Liver (tissue), 9 donors: Measurements from ENCODE around the gene HUWE1. TPM values are rescaled to one million over a fixed set of nuclear protein-coding genes. Genes with fewer than 3 reads are reported as not detected.

Source experiments
- DNase-seq: peaks from one replicate; pipeline ENCODE4 v3.0.0-alpha.2; 2017; ENCODE audit warnings: low spot score
- H3K27ac ChIP-seq, 2 donors: one replicate each; pipeline ENCODE4 v1.7.0; 2013; ENCODE audit warnings: inconsistent platforms in 2 of 2, low read length in 2 of 2, control low read depth in 1 of 2, low read depth in 1 of 2, mild to moderate bottlenecking in 1 of 2
- H3K27me3 ChIP-seq, 4 donors: one replicate each; pipeline versions ENCODE4 v1.6.1 to v1.7.0; 2013; ENCODE audit warnings: low read length in 3 of 4, inconsistent platforms in 1 of 4, mild to moderate bottlenecking in 1 of 4, moderate library complexity in 1 of 4; ENCODE audit not compliant: control insufficient read depth in 4 of 4, insufficient read depth in 4 of 4
- H3K36me3 ChIP-seq, 4 donors: one replicate each; pipeline versions ENCODE4 v1.6.1 to v1.7.0; 2013; ENCODE audit warnings: low read length in 3 of 4, mild to moderate bottlenecking in 3 of 4, low read depth in 1 of 4, moderate library complexity in 1 of 4; ENCODE audit not compliant: control insufficient read depth in 4 of 4, insufficient read depth in 3 of 4
- H3K4me1 ChIP-seq, 4 donors: one replicate each; pipeline versions ENCODE4 v1.6.1 to v1.7.0; 2013; ENCODE audit warnings: low read length in 3 of 4, mild to moderate bottlenecking in 3 of 4, moderate library complexity in 1 of 4; ENCODE audit not compliant: control insufficient read depth in 4 of 4, insufficient read depth in 4 of 4
- H3K4me3 ChIP-seq, 3 donors: one replicate each; pipeline versions ENCODE4 v1.6.1 to v1.7.0; 2013; ENCODE audit warnings: low read length in 3 of 3, control low read depth in 1 of 3, low read depth in 1 of 3, mild to moderate bottlenecking in 1 of 3
- H3K9ac ChIP-seq, 2 donors: one replicate each; pipeline ENCODE4 v1.7.0; 2013; ENCODE audit warnings: low read length in 2 of 2, mild to moderate bottlenecking in 2 of 2, moderate library complexity in 2 of 2, control low read depth in 1 of 2, low read depth in 1 of 2
- H3K9me3 ChIP-seq, 4 donors: one replicate each; pipeline versions ENCODE4 v1.6.1 to v1.7.0; 2013; ENCODE audit warnings: low read length in 3 of 4; ENCODE audit not compliant: control insufficient read depth in 4 of 4
- FOXA1 ChIP-seq: IDR thresholded peaks from 2 replicates; pipeline ENCODE4 v1.6.1; 2016; ENCODE audit warnings: antibody characterized with exemption
- FOXA2 ChIP-seq: IDR thresholded peaks from 2 replicates; pipeline ENCODE4 v1.6.1; 2016; ENCODE audit warnings: antibody characterized with exemption
- GABPA ChIP-seq, 2 donors: IDR thresholded peaks in 1 of 2; conservative IDR thresholded peaks in 1 of 2; 2 replicates each; pipeline ENCODE4 v1.6.1; 2016; ENCODE audit warnings: antibody characterized with exemption in 2 of 2, mild to moderate bottlenecking in 1 of 2, moderate library complexity in 1 of 2
- HNF4A ChIP-seq, 2 donors: conservative IDR thresholded peaks; 2 replicates each; pipeline ENCODE4 v1.6.1; 2016; ENCODE audit warnings: antibody characterized with exemption in 2 of 2, mild to moderate bottlenecking in 2 of 2
- HNF4G ChIP-seq: IDR thresholded peaks from 2 replicates; pipeline ENCODE4 v1.6.1; 2016; ENCODE audit warnings: antibody characterized with exemption
- JUND ChIP-seq, 2 donors: IDR thresholded peaks; 2 replicates each; pipeline ENCODE4 v1.6.1; 2016; ENCODE audit warnings: antibody characterized with exemption in 2 of 2
- NR2F2 ChIP-seq: IDR thresholded peaks from 2 replicates; pipeline ENCODE4 v1.6.1; 2016; ENCODE audit warnings: antibody characterized with exemption
- RAD21 ChIP-seq, 2 donors: IDR thresholded peaks; 2 replicates each; pipeline ENCODE4 v1.6.1; 2016; ENCODE audit warnings: antibody characterized with exemption in 2 of 2, mild to moderate bottlenecking in 2 of 2
- RXRA ChIP-seq, 2 donors: IDR thresholded peaks; 2 replicates each; pipeline ENCODE4 v1.6.1; 2017 to 2018; ENCODE audit warnings: antibody characterized with exemption in 2 of 2, mild to moderate bottlenecking in 1 of 2
- SP1 ChIP-seq: IDR thresholded peaks from 2 replicates; pipeline ENCODE4 v1.6.1; 2018; ENCODE audit warnings: antibody characterized with exemption, mild to moderate bottlenecking
- TAF1 ChIP-seq: conservative IDR thresholded peaks from 2 replicates; pipeline ENCODE4 v1.6.1; 2016; ENCODE audit warnings: antibody characterized with exemption, mild to moderate bottlenecking
- YY1 ChIP-seq: IDR thresholded peaks from 2 replicates; pipeline ENCODE4 v1.6.1; 2016; ENCODE audit warnings: antibody characterized with exemption, mild to moderate bottlenecking
- WGBS: extraction: QIAGEN DNeasy Blood & Tissue Kit; methylation state at CpG from one replicate; pipeline ENCODE4 v1.1.7; 2013; 5-methylcytosine and 5-hydroxymethylcytosine counted together
- polyA plus RNA-seq, 2 donors: library from polyadenylated mRNA; stranded (reverse) in 1 of 2; unstranded in 1 of 2; fragments of 200-250 nt in 1 of 2; fragments of >200 nt in 1 of 2; fragmentation: Nextera tagmentation in 1 of 2; extraction: Ambion mirVana in 1 of 2; gene quantifications; one replicate each; pipeline versions ENCODE4 v1.2.1 to v1.2.3, GENCODE V29; 2013 to 2015
- total RNA-seq, 2 donors: library from RNA; depleted of rRNA; stranded (reverse); fragments of >200 nt; gene quantifications; one replicate each; pipeline ENCODE4 v1.2.3, GENCODE V29; 2014
- TF ChIP-seq, protein P1 (sequence below): IDR thresholded peaks from 2 replicates; pipeline ENCODE4 v1.6.1; 2016; ENCODE audit warnings: antibody characterized with exemption, mild to moderate bottlenecking
- TF ChIP-seq, protein P2 (sequence below): fragments of 150-350 bp; IDR thresholded peaks from 2 replicates; pipeline ENCODE4 v1.5.1; 2017; ENCODE audit warnings: improper control_type of control experiment, low read depth, low read length; ENCODE audit not compliant: missing input control
- TF ChIP-seq, protein P3 (sequence below): IDR thresholded peaks from 2 replicates; pipeline ENCODE4 v1.6.1; 2016; ENCODE audit warnings: antibody characterized with exemption
- TF ChIP-seq, protein P4 (sequence below): IDR thresholded peaks from 2 replicates; pipeline ENCODE4 v1.6.1; 2016; ENCODE audit warnings: antibody characterized with exemption
- TF ChIP-seq, protein P5 (sequence below): IDR thresholded peaks from 2 replicates; pipeline ENCODE4 v1.6.1; 2016; ENCODE audit warnings: antibody characterized with exemption
- donor health status: healthy.
- donor health status: healthy.
- donor health status: healthy.
- donor health status: healthy.
- donor health status: healthy.

The HUWE1 gene
- total and polyA plus RNA-seq, 4 donors: 20.2 to 75.8 (median 37.7) TPM

DNA sequence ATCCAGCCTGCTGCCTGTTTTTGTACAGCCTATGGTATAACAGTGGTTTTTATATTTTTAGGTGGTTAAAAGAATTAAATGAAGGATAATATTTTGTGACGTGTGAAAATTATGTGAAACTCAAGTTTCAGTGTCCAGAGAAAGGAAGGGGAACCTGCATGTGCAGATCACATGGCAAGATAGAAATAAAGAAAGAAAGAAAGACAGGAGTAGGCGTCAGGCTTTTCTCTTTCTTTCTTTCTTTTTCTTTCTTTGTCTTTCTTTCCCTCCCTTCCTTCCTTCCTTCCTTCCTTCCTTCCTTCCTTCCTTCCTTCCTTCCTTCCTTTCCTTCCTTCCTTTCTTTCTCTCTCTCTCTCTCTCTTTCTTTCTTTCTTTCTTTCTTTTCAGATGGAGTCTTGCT is 42.0 kb upstream of the HUWE1 start:
- TF ChIP-seq, protein P1, sequence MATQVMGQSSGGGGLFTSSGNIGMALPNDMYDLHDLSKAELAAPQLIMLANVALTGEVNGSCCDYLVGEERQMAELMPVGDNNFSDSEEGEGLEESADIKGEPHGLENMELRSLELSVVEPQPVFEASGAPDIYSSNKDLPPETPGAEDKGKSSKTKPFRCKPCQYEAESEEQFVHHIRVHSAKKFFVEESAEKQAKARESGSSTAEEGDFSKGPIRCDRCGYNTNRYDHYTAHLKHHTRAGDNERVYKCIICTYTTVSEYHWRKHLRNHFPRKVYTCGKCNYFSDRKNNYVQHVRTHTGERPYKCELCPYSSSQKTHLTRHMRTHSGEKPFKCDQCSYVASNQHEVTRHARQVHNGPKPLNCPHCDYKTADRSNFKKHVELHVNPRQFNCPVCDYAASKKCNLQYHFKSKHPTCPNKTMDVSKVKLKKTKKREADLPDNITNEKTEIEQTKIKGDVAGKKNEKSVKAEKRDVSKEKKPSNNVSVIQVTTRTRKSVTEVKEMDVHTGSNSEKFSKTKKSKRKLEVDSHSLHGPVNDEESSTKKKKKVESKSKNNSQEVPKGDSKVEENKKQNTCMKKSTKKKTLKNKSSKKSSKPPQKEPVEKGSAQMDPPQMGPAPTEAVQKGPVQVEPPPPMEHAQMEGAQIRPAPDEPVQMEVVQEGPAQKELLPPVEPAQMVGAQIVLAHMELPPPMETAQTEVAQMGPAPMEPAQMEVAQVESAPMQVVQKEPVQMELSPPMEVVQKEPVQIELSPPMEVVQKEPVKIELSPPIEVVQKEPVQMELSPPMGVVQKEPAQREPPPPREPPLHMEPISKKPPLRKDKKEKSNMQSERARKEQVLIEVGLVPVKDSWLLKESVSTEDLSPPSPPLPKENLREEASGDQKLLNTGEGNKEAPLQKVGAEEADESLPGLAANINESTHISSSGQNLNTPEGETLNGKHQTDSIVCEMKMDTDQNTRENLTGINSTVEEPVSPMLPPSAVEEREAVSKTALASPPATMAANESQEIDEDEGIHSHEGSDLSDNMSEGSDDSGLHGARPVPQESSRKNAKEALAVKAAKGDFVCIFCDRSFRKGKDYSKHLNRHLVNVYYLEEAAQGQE: no peak
- TF ChIP-seq NR2F2: no peak
- TF ChIP-seq FOXA2: no peak
- no peak for TF ChIP-seq HNF4G
- TF ChIP-seq RXRA (IDR thresholded peaks at IDR 0.05): no peak
- TF ChIP-seq FOXA1: no peak
- TF ChIP-seq HNF4A (conservative IDR thresholded peaks at IDR 0.05): no peak
- TF ChIP-seq YY1: no peak
- TF ChIP-seq, protein P2, sequence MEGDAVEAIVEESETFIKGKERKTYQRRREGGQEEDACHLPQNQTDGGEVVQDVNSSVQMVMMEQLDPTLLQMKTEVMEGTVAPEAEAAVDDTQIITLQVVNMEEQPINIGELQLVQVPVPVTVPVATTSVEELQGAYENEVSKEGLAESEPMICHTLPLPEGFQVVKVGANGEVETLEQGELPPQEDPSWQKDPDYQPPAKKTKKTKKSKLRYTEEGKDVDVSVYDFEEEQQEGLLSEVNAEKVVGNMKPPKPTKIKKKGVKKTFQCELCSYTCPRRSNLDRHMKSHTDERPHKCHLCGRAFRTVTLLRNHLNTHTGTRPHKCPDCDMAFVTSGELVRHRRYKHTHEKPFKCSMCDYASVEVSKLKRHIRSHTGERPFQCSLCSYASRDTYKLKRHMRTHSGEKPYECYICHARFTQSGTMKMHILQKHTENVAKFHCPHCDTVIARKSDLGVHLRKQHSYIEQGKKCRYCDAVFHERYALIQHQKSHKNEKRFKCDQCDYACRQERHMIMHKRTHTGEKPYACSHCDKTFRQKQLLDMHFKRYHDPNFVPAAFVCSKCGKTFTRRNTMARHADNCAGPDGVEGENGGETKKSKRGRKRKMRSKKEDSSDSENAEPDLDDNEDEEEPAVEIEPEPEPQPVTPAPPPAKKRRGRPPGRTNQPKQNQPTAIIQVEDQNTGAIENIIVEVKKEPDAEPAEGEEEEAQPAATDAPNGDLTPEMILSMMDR: no peak
- TF ChIP-seq, protein P3, sequence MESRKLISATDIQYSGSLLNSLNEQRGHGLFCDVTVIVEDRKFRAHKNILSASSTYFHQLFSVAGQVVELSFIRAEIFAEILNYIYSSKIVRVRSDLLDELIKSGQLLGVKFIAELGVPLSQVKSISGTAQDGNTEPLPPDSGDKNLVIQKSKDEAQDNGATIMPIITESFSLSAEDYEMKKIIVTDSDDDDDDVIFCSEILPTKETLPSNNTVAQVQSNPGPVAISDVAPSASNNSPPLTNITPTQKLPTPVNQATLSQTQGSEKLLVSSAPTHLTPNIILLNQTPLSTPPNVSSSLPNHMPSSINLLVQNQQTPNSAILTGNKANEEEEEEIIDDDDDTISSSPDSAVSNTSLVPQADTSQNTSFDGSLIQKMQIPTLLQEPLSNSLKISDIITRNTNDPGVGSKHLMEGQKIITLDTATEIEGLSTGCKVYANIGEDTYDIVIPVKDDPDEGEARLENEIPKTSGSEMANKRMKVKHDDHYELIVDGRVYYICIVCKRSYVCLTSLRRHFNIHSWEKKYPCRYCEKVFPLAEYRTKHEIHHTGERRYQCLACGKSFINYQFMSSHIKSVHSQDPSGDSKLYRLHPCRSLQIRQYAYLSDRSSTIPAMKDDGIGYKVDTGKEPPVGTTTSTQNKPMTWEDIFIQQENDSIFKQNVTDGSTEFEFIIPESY: no peak
- TF ChIP-seq TAF1: no peak
- WGBS: 85% methylated on average over 2 of the region's 2 CpGs
- Histone ChIP-seq H3K4me1 (no peaks in the 10 kb centered on the region), H3K36me3 (no peaks in the 10 kb centered on the region), H3K27ac (no peak overlapping the region), H3K9ac (no peak overlapping the region), H3K9me3 (no peaks in the 10 kb centered on the region), H3K27me3 (no peaks in the 10 kb centered on the region), H3K4me3 (no peak overlapping the region)
- DNase-seq: no peak

DNA sequence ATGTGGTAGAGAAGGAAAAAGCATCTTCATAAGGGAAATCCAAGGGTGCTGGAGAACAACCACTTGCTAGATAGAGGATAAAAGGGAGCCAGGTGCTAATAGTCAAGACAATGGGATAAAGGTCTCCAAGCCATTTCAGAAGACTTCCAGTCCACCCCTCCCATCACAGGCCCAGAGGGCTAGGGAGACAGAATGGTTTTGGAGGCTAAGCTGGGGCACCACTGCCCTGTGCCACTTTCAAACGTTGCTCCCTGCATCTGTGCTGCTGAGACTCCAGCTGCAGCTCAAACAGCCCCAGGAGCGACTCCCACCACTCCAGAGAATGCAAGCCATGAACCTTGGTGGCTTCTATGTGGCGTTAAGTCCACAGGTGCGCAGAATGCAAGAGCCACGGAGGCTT is 38.4 kb upstream of the HUWE1 start:
- Histone ChIP-seq H3K27ac (no peak overlapping the region), H3K4me1 (no peaks in the 10 kb centered on the region), H3K9me3 (no peaks in the 10 kb centered on the region), H3K36me3 (no peaks in the 10 kb centered on the region), H3K27me3 (no peaks in the 10 kb centered on the region), H3K9ac (no peak overlapping the region), H3K4me3 (no peak overlapping the region)
- TF ChIP-seq HNF4G (no peak), FOXA1 (no peak), GABPA (IDR thresholded peaks at IDR 0.05 in 1 of 2, conservative IDR thresholded peaks at IDR 0.05 in 1 of 2) (no peak), RAD21 (IDR thresholded peaks at IDR 0.05) (no peak), SP1 (no peak), JUND (IDR thresholded peaks at IDR 0.05) (no peak)
- TF ChIP-seq, protein P3: no peak
- TF ChIP-seq, protein P4, sequence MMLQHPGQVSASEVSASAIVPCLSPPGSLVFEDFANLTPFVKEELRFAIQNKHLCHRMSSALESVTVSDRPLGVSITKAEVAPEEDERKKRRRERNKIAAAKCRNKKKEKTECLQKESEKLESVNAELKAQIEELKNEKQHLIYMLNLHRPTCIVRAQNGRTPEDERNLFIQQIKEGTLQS: no peak
- TF ChIP-seq, protein P5, sequence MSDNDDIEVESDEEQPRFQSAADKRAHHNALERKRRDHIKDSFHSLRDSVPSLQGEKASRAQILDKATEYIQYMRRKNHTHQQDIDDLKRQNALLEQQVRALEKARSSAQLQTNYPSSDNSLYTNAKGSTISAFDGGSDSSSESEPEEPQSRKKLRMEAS: no peak
- DNase-seq: no peak
- 87% methylated on average over 5 of the region's 5 CpGs for WGBS
